ENCODE data around the gene SYTL3.

The SYTL3 gene

GRCh38 chr6:158711264-158711663 lies 61.4 kb downstream of the SYTL3 start:
- no peak for DNase-seq (ENCODE audit: low read depth)
- H3K4me3 ChIP-seq (ENCODE audit: low read depth, low read length) = no peak overlapping the region
- TF ChIP-seq CTCF (IDR thresholded peaks at IDR 0.05; ENCODE audit: low read depth, low read length, missing control alignments) = no peak

GRCh38 chr6:158713469-158713868 lies 63.6 kb downstream of the SYTL3 start:
- no peak for DNase-seq (ENCODE audit: low read depth)
- H3K4me3 ChIP-seq (ENCODE audit: low read depth, low read length) = no peak overlapping the region
- no peak for TF ChIP-seq CTCF (IDR thresholded peaks at IDR 0.05; ENCODE audit: low read depth, low read length, missing control alignments)

- no peak for TF ChIP-seq CTCF (IDR thresholded peaks at IDR 0.05; ENCODE audit: low read depth, low read length, missing control alignments)
- DNase-seq (ENCODE audit: low read depth) = no peak
- H3K4me3 ChIP-seq (ENCODE audit: low read depth, low read length) = no peak overlapping the region
Measured at GRCh38 chr6:158714706-158715105, 64.9 kb downstream of the SYTL3 start.

GRCh38 chr6:158715330-158716311 lies 65.8 kb downstream of the SYTL3 start:
- 0 out of 2 replicates have a peak overlapping the region, but pooled peaks have one; percentile 8 for H3K4me3 ChIP-seq (ENCODE audit: low read depth, low read length)
- TF ChIP-seq CTCF (IDR thresholded peaks at IDR 0.05; ENCODE audit: low read depth, low read length, missing control alignments) = peak; percentile 16
- peak; percentile 70 for DNase-seq (ENCODE audit: low read depth)

GRCh38 chr6:158717341-158718330 lies 67.8 kb downstream of the SYTL3 start:
- peak; percentile 68 for DNase-seq (ENCODE audit: low read depth)
- TF ChIP-seq CTCF (IDR thresholded peaks at IDR 0.05; ENCODE audit: low read depth, low read length, missing control alignments) = no peak
- H3K4me3 ChIP-seq (ENCODE audit: low read depth, low read length) = no peak overlapping the region

- peak; percentile 53 for TF ChIP-seq CTCF (IDR thresholded peaks at IDR 0.05; ENCODE audit: low read depth, low read length, missing control alignments)
- DNase-seq (ENCODE audit: low read depth) = no peak
- no peak overlapping the region for H3K4me3 ChIP-seq (ENCODE audit: low read depth, low read length)
Measured at GRCh38 chr6:158718461-158719046, 68.7 kb downstream of the SYTL3 start.
